ENCODE results near the gene PNMA6F. TPM values are rescaled to one million over a fixed set of nuclear protein-coding genes. Genes with fewer than 3 reads are reported as not detected.

PNMA6F gene
- total and polyA plus RNA-seq, 5 donors, result not detected

Other genes starting within 250 kb of the PNMA6F start
- gene PNMA6A, start 249.3 kb downstream of the PNMA6F start, total RNA-seq, result 1 to 10 TPM; 1.3 to 2.9 (median 2.3) TPM
- 3.6 TPM for gene PNMA6A, start 249.3 kb downstream of the PNMA6F start, polyA plus RNA-seq
- not detected for gene MAGEA1, start 142.5 kb downstream of the PNMA6F start, total RNA-seq
- gene MAGEA1, start 142.5 kb downstream of the PNMA6F start, polyA plus RNA-seq, result not detected
- 1 to 10 TPM; 5.2 to 7.5 (median 6.3) TPM for gene ZNF275, start 12.4 kb upstream of the PNMA6F start, total RNA-seq
- 2.7 TPM for gene ZNF275, start 12.4 kb upstream of the PNMA6F start, polyA plus RNA-seq
- not detected for gene PNMA6E, start 79.6 kb upstream of the PNMA6F start, total RNA-seq
- not detected for gene PNMA6E, start 79.6 kb upstream of the PNMA6F start, polyA plus RNA-seq
- 1 to 10 TPM in 1 of 4 donors, under 1 TPM in 3; 0.57 to 1.6 (median 0.77) TPM for gene ZFP92, start 89.7 kb upstream of the PNMA6F start, total RNA-seq
- 0.32 TPM for gene ZFP92, start 89.7 kb upstream of the PNMA6F start, polyA plus RNA-seq
- gene TREX2, start 124.3 kb upstream of the PNMA6F start, total RNA-seq, result under 1 TPM in 2 of 4 donors, not detected in 2; 0.28 to 0.91 TPM
- 0.48 TPM for gene TREX2, start 124.3 kb upstream of the PNMA6F start, polyA plus RNA-seq
- 10 to 100 TPM; 14.5 to 18.3 (median 16.8) TPM for gene HAUS7, start 148.8 kb upstream of the PNMA6F start, total RNA-seq
- 17.3 TPM for gene HAUS7, start 148.8 kb upstream of the PNMA6F start, polyA plus RNA-seq
- 100 to 1,000 TPM; 173 to 244 (median 206) TPM for gene BGN, start 173.2 kb upstream of the PNMA6F start, total RNA-seq
- 167 TPM for gene BGN, start 173.2 kb upstream of the PNMA6F start, polyA plus RNA-seq
- not detected for gene ATP2B3, start 195.9 kb upstream of the PNMA6F start, total RNA-seq
- under 0.01 TPM for gene ATP2B3, start 195.9 kb upstream of the PNMA6F start, polyA plus RNA-seq